Gastrocnemius medialis (tissue), 4 donors: ENCODE measurements around the gene OCIAD1. TPM values are rescaled to one million over a fixed set of nuclear protein-coding genes. Genes with fewer than 3 reads are reported as not detected.
"Not testable (repeated sequence)": the region's sequence is repeated elsewhere in the genome, so short reads cannot be mapped to it uniquely, and the experiment has no call there.

Experiments used
- ATAC-seq, 2 donors: fragments of 150-250 bp; one replicate each; pipeline ENCODE4 v1.9.1; 2016
- DNase-seq, 2 donors: peaks; one replicate each; pipeline ENCODE4 v3.0.0-alpha.2; 2019
- H3K27ac ChIP-seq, 4 donors: fragments of 200-600 bp; sonication (generic); 1 replicate in 1 of 4; 2 replicates in 3 of 4; pipeline ENCODE4 v1.5.1; 2016 to 2018; ENCODE audit warnings: mild to moderate bottlenecking in 2 of 4, moderate library complexity in 1 of 4
- H3K27me3 ChIP-seq, 3 donors: fragments of 200-600 bp; sonication (generic) in 2 of 3; 1 replicate in 1 of 3; 2 replicates in 2 of 3; pipeline versions ENCODE4 v1.5.1 to v1.6.0; 2016 to 2019; ENCODE audit warnings: mild to moderate bottlenecking in 1 of 3, moderate library complexity in 1 of 3
- H3K36me3 ChIP-seq, 2 donors: fragments of 200-600 bp; sonication (generic) in 1 of 2; one replicate each; pipeline ENCODE4 v1.5.1; 2017 to 2018
- H3K4me1 ChIP-seq, 2 donors: fragments of 200-600 bp; sonication (generic) in 1 of 2; one replicate each; pipeline ENCODE4 v1.5.1; 2016 to 2017; ENCODE audit warnings: mild to moderate bottlenecking in 2 of 2
- H3K4me3 ChIP-seq, 4 donors: fragments of 200-600 bp; sonication (generic) in 3 of 4; 1 replicate in 1 of 4; 2 replicates in 3 of 4; pipeline ENCODE4 v1.5.1; 2016 to 2019; ENCODE audit warnings: mild to moderate bottlenecking in 2 of 4
- H3K9me3 ChIP-seq, 3 donors: fragments of 200-600 bp; sonication (generic) in 2 of 3; 1 replicate in 1 of 3; 2 replicates in 2 of 3; pipeline ENCODE4 v1.5.1; 2016 to 2019
- POLR2A ChIP-seq, 2 donors: fragments of 450-650 bp; IDR thresholded peaks; one replicate each; pipeline ENCODE4 v1.6.1; 2017; ENCODE audit warnings: antibody characterized with exemption in 2 of 2, mild to moderate bottlenecking in 2 of 2, moderate library complexity in 2 of 2
- in situ Hi-C, 4 donors: fragments of 200-750 bp; cut with MboI; loops; one replicate each; pipeline versions ENCODE4 v1.15.0 to v1.8.0; 2017; ENCODE audit warnings: low sequenced_read_pairs in 4 of 4
- intact Hi-C: fragments of 100-400 bp; cut with DNase I; formaldehyde crosslinking; loops from one replicate; pipeline ENCODE4 v1.15.1; 2023; ENCODE audit warnings: low total_unique reads
- total RNA-seq, 4 donors: library from RNA; depleted of rRNA; stranded (reverse); fragments of >200 nt; gene quantifications; one replicate each; pipeline versions ENCODE4 v1.1.0 to v1.2.3, GENCODE V29; 2016
- TF ChIP-seq, protein P1 (sequence below), 5 experiments: fragments of 450-650 bp in 3 of 5; fragments of 200-600 bp in 2 of 5; sonication (generic) in 2 of 5; IDR thresholded peaks in 4 of 5; conservative IDR thresholded peaks in 1 of 5; 1 replicate in 4 of 5; 2 replicates in 1 of 5; pipeline ENCODE4 v1.5.1; 2016 to 2019; ENCODE audit warnings: antibody characterized with exemption in 5 of 5, mild to moderate bottlenecking in 3 of 5, moderate library complexity in 3 of 5

Gene OCIAD1
- total RNA-seq, 4 donors from 2014 or later: 84.4 to 157 (median 126) TPM

DNA sequence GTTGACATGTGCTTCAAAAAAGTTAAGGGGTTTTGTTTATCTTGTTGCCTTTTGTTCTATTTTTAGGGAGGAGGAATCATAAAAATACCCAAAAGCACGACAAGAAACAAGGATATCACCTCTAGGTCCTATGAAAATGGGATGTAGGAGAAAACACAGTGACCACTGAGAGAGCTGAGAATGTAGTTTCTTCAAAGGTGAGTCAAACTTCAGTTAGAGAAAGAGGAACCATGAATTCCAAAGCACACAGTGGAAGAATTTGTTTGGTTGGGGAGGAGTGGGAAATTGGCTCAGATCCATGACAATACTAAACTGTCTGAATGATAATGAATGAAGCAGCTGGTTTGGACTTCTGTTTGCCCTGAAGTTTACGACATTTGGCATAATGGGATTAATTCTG, 31.7 kb upstream of the OCIAD1 start:
- Histone ChIP-seq H3K4me3 (no peak overlapping the region), H3K4me1 (no peaks in the 10 kb centered on the region), H3K27ac (no peak overlapping the region), H3K36me3 (no peaks in the 10 kb centered on the region), H3K9me3 (no peaks in the 10 kb centered on the region), H3K27me3 (no peaks in the 10 kb centered on the region)
- ATAC-seq: no peak
- in situ Hi-C loops: loop anchor here in 2 of 4 donors (25.0 kb wide), 1 partner anchor 462 kb away; the partner anchor contains the start of gene SLAIN2 (in 2 of the 2)
- no peak for DNase-seq
- no peak for TF ChIP-seq POLR2A (IDR thresholded peaks at IDR 0.05)
- TF ChIP-seq, protein P1, sequence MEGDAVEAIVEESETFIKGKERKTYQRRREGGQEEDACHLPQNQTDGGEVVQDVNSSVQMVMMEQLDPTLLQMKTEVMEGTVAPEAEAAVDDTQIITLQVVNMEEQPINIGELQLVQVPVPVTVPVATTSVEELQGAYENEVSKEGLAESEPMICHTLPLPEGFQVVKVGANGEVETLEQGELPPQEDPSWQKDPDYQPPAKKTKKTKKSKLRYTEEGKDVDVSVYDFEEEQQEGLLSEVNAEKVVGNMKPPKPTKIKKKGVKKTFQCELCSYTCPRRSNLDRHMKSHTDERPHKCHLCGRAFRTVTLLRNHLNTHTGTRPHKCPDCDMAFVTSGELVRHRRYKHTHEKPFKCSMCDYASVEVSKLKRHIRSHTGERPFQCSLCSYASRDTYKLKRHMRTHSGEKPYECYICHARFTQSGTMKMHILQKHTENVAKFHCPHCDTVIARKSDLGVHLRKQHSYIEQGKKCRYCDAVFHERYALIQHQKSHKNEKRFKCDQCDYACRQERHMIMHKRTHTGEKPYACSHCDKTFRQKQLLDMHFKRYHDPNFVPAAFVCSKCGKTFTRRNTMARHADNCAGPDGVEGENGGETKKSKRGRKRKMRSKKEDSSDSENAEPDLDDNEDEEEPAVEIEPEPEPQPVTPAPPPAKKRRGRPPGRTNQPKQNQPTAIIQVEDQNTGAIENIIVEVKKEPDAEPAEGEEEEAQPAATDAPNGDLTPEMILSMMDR (IDR thresholded peaks at IDR 0.05 in 4 of 5, conservative IDR thresholded peaks at IDR 0.05 in 1 of 5): no peak
- intact Hi-C loops: no loop called here

DNA sequence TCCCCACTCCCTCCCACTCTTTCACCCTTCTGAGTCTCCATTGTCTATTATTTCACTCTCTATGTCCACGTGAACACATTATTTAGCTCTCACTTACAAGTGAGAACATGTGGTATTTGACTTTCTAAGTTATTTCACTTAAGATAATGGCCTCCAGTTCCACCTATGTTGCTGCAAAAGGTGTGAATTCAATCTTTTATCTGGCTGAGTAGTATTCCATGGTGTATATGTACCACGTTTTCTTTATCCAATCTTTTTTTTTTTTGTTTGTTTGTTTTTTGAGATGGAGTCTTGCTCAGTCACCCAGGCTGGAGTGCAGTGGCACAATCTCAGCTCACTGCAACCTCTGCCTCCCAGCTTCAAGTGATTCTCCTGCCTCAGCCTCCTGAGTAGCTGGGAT, 30.7 kb upstream of the OCIAD1 start:
- H3K36me3 ChIP-seq, H3K4me1 ChIP-seq, H3K9me3 ChIP-seq, DNase-seq, H3K27me3 ChIP-seq, intact Hi-C loops, H3K27ac ChIP-seq, ATAC-seq, in situ Hi-C loops, H3K4me3 ChIP-seq: not testable (repeated sequence)

DNA sequence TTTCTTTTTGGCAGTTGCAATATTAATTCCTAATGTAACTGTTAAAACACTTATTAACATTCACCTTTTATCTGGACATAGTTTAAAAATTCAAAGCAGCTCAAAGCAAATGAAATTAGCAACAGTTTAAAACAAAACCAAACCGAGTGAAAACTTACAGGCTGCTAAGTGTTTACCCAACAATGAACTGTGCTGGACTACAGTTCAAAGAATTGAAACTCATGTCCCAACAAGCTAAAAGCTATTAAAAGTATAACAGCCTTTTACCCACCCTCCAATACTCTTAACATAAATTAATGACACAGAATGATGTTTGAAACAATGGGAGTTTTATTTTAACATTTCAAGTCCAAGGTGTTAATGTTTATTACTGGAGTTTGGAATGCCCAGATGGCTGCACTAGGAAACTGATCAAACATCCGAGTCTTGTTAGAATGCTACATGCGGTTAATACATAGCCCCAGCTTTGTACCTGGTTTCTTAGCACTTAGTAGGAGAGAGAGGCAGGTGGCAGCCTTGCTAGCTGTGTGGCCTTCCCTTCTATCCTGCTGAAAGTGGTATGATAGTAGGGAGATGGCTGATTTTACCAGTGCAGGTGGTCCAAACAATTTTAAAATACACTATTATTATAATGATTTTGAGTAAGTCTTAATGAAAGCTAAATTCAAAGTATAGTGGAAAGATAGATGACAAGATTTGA, 29.7 kb upstream of the OCIAD1 start:
- TF ChIP-seq, protein P1 (IDR thresholded peaks at IDR 0.05 in 4 of 5, conservative IDR thresholded peaks at IDR 0.05 in 1 of 5): no peak
- TF ChIP-seq POLR2A (IDR thresholded peaks at IDR 0.05): no peak
- Histone ChIP-seq H3K27me3 (no peaks in the 10 kb centered on the region), H3K4me1 (no peaks in the 10 kb centered on the region), H3K9me3 (no peaks in the 10 kb centered on the region), H3K4me3 (no peak overlapping the region), H3K27ac (peak overlapping the region; percentile 5 to 47 (median 27)), H3K36me3 (no peaks in the 10 kb centered on the region)
- no peak for ATAC-seq
- DNase-seq: no peak
- intact Hi-C loops: no loop called here
- in situ Hi-C loops: no loop called here

DNA sequence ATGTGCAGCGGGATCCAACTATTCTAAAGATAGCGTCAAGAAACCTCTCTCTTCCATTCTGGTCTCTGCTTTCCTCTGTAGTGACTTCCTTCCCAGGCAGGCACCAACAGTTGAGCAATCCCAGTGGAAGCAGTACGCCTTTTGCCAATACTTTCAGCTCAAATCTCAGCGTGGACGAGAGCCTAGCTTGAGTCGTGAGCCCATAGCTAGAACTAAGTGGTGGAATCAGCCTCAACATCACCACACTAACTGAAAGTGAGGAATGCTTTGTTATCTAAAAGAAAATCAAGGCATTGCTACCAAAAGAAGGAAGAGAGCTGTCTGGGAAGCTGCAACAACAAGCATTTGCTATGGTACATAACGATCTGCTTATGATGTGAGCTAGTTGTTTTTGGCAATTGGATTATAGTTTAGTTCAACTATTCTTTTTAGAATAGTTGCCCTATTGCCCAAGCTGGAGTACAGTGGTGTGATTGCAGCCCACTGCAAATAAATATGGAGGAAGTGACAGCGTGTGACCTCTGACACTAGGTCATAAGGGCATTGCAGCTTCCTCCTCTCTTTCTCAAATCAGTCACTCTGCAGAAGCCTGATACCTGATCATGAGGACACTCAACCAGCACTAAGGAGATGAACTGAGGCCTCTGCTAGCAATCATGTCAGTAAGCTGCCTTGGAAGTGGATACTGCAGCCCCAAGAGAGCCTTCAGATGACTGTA, 26.1 kb upstream of the OCIAD1 start:
- Histone ChIP-seq H3K27ac (no peak overlapping the region), H3K9me3 (no peaks in the 10 kb centered on the region), H3K36me3 (no peaks in the 10 kb centered on the region), H3K4me1 (no peaks in the 10 kb centered on the region), H3K4me3 (no peak overlapping the region), H3K27me3 (no peaks in the 10 kb centered on the region)
- ATAC-seq (no peak), DNase-seq (no peak)
- intact Hi-C loops: no loop called here
- TF ChIP-seq, protein P1 (IDR thresholded peaks at IDR 0.05 in 4 of 5, conservative IDR thresholded peaks at IDR 0.05 in 1 of 5): no peak
- TF ChIP-seq POLR2A (IDR thresholded peaks at IDR 0.05): no peak
- in situ Hi-C loops: no loop called here

DNA sequence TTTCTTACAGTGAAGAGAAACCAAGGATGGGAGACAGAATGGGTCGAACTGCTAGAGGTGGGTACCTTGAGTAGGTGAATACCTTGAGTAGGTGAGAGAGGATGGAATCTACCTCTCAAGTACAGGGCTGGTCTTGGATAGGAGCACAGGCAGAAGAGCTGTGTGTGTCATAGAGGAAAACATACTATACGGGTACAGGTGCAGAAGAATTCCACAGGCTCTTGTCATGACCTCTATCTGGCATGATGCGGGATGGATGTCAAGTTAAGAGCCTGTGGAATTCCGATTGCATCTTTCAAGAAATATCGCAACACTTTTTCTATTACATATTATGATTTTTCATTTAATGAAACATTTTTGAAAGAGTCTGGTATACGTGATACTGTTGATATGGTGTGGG, 18.0 kb upstream of the OCIAD1 start:
- H3K27ac ChIP-seq: no peak overlapping the region
- intact Hi-C loops: no loop called here
- in situ Hi-C loops: no loop called here
- peaks cover 0 to 3% (median 0%) of the 10 kb centered on the region in 3 donors for H3K27me3 ChIP-seq
- DNase-seq (no peak), ATAC-seq (no peak)
- no peak for TF ChIP-seq POLR2A (IDR thresholded peaks at IDR 0.05)
- TF ChIP-seq, protein P1 (IDR thresholded peaks at IDR 0.05 in 4 of 5, conservative IDR thresholded peaks at IDR 0.05 in 1 of 5): no peak
- H3K9me3 ChIP-seq: no peaks in the 10 kb centered on the region
- H3K36me3 ChIP-seq: no peaks in the 10 kb centered on the region
- no peaks in the 10 kb centered on the region for H3K4me1 ChIP-seq
- H3K4me3 ChIP-seq: no peak overlapping the region
